ENCODE results near the gene ARHGAP45. TPM values are rescaled to one million over a fixed set of nuclear protein-coding genes. Genes with fewer than 3 reads are reported as not detected.

The ARHGAP45 gene
- total and polyA plus RNA-seq, 2 of the 8 experiments (the other 6 are each of a cell fraction or from before 2014, with no cell fraction given), result 31.4 to 41.8 TPM

- TF ChIP-seq E2F6 (IDR thresholded peaks at IDR 0.05) (no peak), PHF8 (conservative IDR thresholded peaks at IDR 0.05; ENCODE audit: low read depth, low read length) (no peak), TEAD4 (IDR thresholded peaks at IDR 0.05; ENCODE audit: low read depth, low read length) (no peak), POLR2A (IDR thresholded peaks at IDR 0.05; ENCODE audit: control extremely low read depth in 1 of 2, low read depth in 2 of 2, low read length in 2 of 2) (no peak), EZH2 (IDR thresholded peaks at IDR 0.05; ENCODE audit: low read depth, low read length, severe bottlenecking) (no peak), SUZ12 (IDR thresholded peaks at IDR 0.05; ENCODE audit: low read length) (no peak), RBBP5 (IDR thresholded peaks at IDR 0.05; ENCODE audit: borderline replicate concordance, low read depth, low read length) (no peak), RXRA (IDR thresholded peaks at IDR 0.05; ENCODE audit: insufficient read depth, low read depth, low read length) (no peak), RFX5 (IDR thresholded peaks at IDR 0.05; ENCODE audit: borderline replicate concordance, low read depth, low read length) (no peak), TBP (IDR thresholded peaks at IDR 0.05; ENCODE audit: low read depth, low read length) (no peak)
Observed at GRCh38 chr19:1073956-1074517, 7.1 kb downstream of the ARHGAP45 start (continued).
